Renal pelvis (tissue), 4 donors: Measurements from ENCODE around the gene MLXIPL. TPM values are rescaled to one million over a fixed set of nuclear protein-coding genes. Genes with fewer than 3 reads are reported as not detected.
"Not testable (repeated sequence)": the region's sequence is repeated elsewhere in the genome, so short reads cannot be mapped to it uniquely, and the experiment has no call there.

ENCODE experiments used
- DNase-seq: peaks from one replicate; pipeline ENCODE4 v3.0.0-alpha.2; 2013
- polyA plus RNA-seq, 3 donors: library from polyadenylated mRNA; unstranded; fragments of 120-200 nt; gene quantifications; one replicate each; pipeline ENCODE4 v1.2.1, GENCODE V29; 2013; ENCODE audit not compliant: insufficient read length in 3 of 3

The MLXIPL gene
- polyA plus RNA-seq, 3 donors: 5.5 to 8.7 (median 7.3) TPM

DNA sequence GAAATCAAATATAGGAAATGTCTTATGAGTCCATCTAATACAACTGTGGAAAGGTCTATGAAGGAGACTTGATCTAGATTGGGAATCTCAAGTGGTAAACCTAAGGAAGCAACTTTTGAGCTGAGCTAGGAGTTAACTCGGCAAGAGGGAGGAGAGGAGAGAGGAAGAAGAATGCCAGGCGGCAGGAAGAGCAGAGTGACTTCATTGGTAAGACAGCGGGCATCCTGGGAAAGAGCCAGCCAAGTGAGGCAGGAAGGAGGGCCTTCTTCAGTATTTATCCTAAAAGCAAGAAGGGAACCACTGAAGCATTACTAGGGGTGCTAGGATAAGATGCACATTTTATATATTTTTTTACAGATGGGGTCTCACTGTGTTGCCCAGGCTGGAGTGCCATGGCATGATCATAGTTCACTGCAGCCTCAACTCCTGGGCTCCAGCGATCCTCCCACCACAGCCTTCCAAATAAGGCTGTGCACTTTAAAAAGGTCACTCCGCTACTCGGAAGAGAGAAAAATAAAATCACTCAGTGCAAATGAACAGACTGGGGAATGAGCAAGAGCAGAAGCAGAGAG, 68.8 kb downstream of the MLXIPL start:
- DNase-seq: no peak

DNA sequence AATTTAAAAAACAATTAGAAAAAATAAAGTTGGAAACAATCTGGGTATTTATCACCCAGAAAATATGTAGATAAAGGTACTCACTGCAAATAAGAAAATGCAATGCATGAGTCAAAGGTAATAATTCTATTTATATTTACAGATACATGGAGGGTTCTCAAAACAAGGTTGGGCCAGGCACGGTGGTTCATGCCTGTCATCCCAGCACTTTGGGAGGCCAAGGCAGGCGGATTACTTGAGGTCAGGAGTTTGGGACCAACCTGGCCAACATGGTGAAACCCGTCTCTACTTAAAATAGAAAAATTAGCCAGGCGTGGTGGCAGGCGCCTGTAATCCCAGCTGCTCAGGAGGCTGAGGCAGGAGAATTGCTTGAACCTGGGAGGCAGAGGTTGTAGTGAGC, 74.2 kb downstream of the MLXIPL start:
- not testable (repeated sequence) for DNase-seq

DNA sequence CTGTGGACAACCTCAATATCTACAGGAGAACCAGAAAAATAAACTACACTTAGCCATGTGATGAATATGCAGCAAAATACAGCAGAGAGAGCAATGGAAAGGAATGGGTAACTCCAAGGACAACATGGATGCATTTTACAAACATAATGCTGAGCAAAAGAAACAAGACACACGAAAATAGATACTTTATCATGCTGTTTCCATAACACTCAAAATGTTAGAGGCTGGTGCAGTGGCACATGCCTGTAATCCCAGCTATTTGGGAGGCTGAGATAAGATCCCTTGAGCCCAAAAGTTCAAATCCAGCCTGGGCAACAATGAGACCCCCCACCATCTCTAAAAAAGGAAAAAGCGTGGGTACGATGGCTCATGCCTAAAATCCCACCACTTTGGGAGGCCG, 75.1 kb downstream of the MLXIPL start:
- no peak for DNase-seq

DNA sequence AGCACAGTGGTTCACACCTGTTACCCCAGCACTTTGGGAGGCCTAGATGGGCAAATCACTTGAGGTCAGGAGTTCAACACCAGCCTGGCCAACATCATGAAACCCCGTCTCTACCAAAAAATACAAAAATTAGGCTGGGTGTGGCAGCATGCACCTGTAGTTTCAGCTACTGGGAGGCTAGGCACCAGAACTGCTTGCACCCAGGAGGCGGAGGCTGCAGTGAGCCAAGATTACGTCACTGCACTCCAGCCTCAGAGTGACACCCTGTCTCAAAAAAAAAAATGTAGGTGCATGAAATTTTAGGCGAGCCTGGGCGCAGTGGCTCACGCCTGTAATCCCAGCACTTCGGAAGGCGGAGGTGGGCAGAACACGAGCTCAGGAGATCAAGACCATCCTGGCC, 76.5 kb downstream of the MLXIPL start:
- no peak for DNase-seq

DNA sequence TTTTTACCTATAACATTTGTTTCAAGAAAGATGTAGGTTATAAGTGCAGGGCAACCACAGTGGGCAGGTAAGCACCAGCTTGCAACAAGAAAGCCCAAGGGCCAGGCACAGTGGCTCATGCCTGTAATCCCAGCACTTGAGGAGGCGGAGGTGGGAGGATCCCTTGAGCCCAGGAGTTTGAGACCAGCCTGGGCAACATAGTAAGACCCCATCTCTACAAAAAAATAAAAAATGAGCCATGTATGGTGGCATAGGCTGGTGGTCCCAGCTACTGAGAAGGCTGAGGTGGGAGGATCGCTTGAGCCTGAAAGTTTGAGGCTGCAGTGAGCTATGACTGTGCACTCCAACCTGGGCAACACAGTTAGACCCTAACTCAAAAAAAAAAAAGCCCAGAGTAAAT, 79.6 kb downstream of the MLXIPL start:
- no peak for DNase-seq

Other genes starting within 250 kb of the MLXIPL start
- under 1 TPM; 0.50 to 0.70 (median 0.57) TPM for gene FZD9, start 190.7 kb downstream of the MLXIPL start, polyA plus RNA-seq
- gene BAZ1B, start 102.2 kb downstream of the MLXIPL start, polyA plus RNA-seq: 10 to 100 TPM; 70.2 to 77.8 (median 72.8) TPM
- 10 to 100 TPM; 41.6 to 46.2 (median 42.8) TPM for gene BCL7B, start 66.8 kb downstream of the MLXIPL start, polyA plus RNA-seq
- 10 to 100 TPM; 40.2 to 42.8 (median 41.9) TPM for gene TBL2, start 45.9 kb downstream of the MLXIPL start, polyA plus RNA-seq
- 10 to 100 TPM; 15.4 to 19.4 (median 18.9) TPM for gene VPS37D, start 43.3 kb upstream of the MLXIPL start, polyA plus RNA-seq
- 10 to 100 TPM; 10.6 to 12.4 (median 11.8) TPM for gene DNAJC30, start 58.9 kb upstream of the MLXIPL start, polyA plus RNA-seq
- 100 to 1,000 TPM in 1 of 3 donors, 10 to 100 TPM in 2; 82.1 to 105 (median 96.3) TPM for gene BUD23, start 59.1 kb upstream of the MLXIPL start, polyA plus RNA-seq
- 10 to 100 TPM; 10.8 to 13.0 (median 11.4) TPM for gene STX1A, start 95.1 kb upstream of the MLXIPL start, polyA plus RNA-seq
- 10 to 100 TPM; 27.2 to 35.6 (median 30.8) TPM for gene ABHD11, start 114.3 kb upstream of the MLXIPL start, polyA plus RNA-seq
- gene CLDN3, start 145.7 kb upstream of the MLXIPL start, polyA plus RNA-seq: 10 to 100 TPM; 67.0 to 69.6 (median 69.2) TPM
- gene CLDN4, start 206.5 kb upstream of the MLXIPL start, polyA plus RNA-seq: 10 to 100 TPM; 76.8 to 91.5 (median 90.7) TPM
- 10 to 100 TPM in 2 of 3 donors, 1 to 10 TPM in 1; 8.8 to 13.6 (median 13.0) TPM for gene METTL27, start 218.0 kb upstream of the MLXIPL start, polyA plus RNA-seq
- not detected for gene TMEM270, start 236.6 kb upstream of the MLXIPL start, polyA plus RNA-seq